ENCODE results near the gene TAF15. TPM values are rescaled to one million over a fixed set of nuclear protein-coding genes. Genes with fewer than 3 reads are reported as not detected.

Gene TAF15
- total RNA-seq, 1 donor from 2014 or later = 36.1 TPM

DNA sequence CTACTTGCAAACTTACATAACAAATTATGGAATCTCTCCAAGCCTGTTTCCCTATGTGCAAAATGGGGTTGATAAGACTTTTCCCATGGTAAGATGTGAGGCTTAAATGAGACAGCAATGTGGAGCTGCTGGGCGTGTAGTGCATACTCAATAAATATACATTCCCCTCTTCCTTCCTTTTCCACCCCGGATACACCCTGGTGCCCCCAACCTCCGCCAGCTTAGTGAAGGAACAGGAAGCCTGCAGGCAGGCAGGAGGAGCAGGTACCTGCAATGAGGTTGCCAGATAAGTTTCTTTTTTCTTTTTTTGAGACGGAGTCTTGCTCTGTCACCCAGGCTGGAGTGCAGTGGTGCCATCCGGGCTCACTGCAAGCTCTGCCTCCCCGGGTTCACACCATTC is 33.7 kb upstream of the TAF15 start:
- DNase-seq (ENCODE audit: low read depth) = no peak
- TF ChIP-seq, protein P1, sequence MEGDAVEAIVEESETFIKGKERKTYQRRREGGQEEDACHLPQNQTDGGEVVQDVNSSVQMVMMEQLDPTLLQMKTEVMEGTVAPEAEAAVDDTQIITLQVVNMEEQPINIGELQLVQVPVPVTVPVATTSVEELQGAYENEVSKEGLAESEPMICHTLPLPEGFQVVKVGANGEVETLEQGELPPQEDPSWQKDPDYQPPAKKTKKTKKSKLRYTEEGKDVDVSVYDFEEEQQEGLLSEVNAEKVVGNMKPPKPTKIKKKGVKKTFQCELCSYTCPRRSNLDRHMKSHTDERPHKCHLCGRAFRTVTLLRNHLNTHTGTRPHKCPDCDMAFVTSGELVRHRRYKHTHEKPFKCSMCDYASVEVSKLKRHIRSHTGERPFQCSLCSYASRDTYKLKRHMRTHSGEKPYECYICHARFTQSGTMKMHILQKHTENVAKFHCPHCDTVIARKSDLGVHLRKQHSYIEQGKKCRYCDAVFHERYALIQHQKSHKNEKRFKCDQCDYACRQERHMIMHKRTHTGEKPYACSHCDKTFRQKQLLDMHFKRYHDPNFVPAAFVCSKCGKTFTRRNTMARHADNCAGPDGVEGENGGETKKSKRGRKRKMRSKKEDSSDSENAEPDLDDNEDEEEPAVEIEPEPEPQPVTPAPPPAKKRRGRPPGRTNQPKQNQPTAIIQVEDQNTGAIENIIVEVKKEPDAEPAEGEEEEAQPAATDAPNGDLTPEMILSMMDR (IDR thresholded peaks at IDR 0.05; ENCODE audit: insufficient read depth, low read length, poor library complexity, severe bottlenecking) = no peak
- Histone ChIP-seq H3K4me3 (ENCODE audit: low read depth, low read length) (no peak overlapping the region), H3K27me3 (ENCODE audit: control insufficient read depth, insufficient read depth, low read length) (peaks cover 13% of the 10 kb centered on the region), H3K36me3 (ENCODE audit: control insufficient read depth, insufficient read depth, low read length) (no peaks in the 10 kb centered on the region)

- no peak for DNase-seq (ENCODE audit: low read depth)
- Histone ChIP-seq H3K36me3 (ENCODE audit: control insufficient read depth, insufficient read depth, low read length) (no peaks in the 10 kb centered on the region), H3K4me3 (ENCODE audit: low read depth, low read length) (no peak overlapping the region), H3K27me3 (ENCODE audit: control insufficient read depth, insufficient read depth, low read length) (peaks cover 6% of the 10 kb centered on the region)
- TF ChIP-seq, protein P1 (IDR thresholded peaks at IDR 0.05; ENCODE audit: insufficient read depth, low read length, poor library complexity, severe bottlenecking) = no peak
These were observed 30.6 kb upstream of the TAF15 start for GRCh38 chr17:35778641-35779196.

- H3K27me3 ChIP-seq (ENCODE audit: control insufficient read depth, insufficient read depth, low read length) = peaks cover 6% of the 10 kb centered on the region
- DNase-seq (ENCODE audit: low read depth) = no peak
- TF ChIP-seq, protein P1 (IDR thresholded peaks at IDR 0.05; ENCODE audit: insufficient read depth, low read length, poor library complexity, severe bottlenecking) = no peak
- no peak overlapping the region for H3K4me3 ChIP-seq (ENCODE audit: low read depth, low read length)
- no peaks in the 10 kb centered on the region for H3K36me3 ChIP-seq (ENCODE audit: control insufficient read depth, insufficient read depth, low read length)
These were observed 28.3 kb upstream of the TAF15 start for GRCh38 chr17:35780950-35781349.

DNA sequence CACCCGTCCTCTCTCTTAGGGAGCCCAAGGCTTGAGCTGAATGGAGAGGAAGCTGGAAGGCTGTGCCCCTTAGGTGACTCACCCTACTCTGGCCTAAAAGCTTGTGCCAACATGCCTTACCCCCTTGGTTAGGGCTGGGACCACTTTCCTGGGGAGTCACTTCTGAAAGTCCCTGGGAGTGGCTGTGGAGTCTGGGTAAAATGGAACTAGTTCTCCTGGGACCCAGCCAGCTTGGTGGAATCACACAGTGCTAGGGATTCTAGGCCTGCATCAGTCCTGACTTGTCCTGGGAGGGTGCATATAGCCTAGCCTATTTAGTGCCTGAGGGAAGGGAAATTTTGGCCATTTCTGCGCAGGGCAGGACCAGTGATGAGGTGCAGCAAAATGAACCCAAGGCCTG is 24.4 kb upstream of the TAF15 start:
- TF ChIP-seq, protein P1 (IDR thresholded peaks at IDR 0.05; ENCODE audit: insufficient read depth, low read length, poor library complexity, severe bottlenecking) = no peak
- DNase-seq (ENCODE audit: low read depth) = no peak
- H3K27me3 ChIP-seq (ENCODE audit: control insufficient read depth, insufficient read depth, low read length) = peaks cover 6% of the 10 kb centered on the region
- no peak overlapping the region for H3K4me3 ChIP-seq (ENCODE audit: low read depth, low read length)
- H3K36me3 ChIP-seq (ENCODE audit: control insufficient read depth, insufficient read depth, low read length) = no peaks in the 10 kb centered on the region

- H3K4me3 ChIP-seq (ENCODE audit: low read depth, low read length) = no peak overlapping the region
- peaks cover 1% of the 10 kb centered on the region for H3K27me3 ChIP-seq (ENCODE audit: control insufficient read depth, insufficient read depth, low read length)
- no peak for DNase-seq (ENCODE audit: low read depth)
- TF ChIP-seq, protein P1 (IDR thresholded peaks at IDR 0.05; ENCODE audit: insufficient read depth, low read length, poor library complexity, severe bottlenecking) = no peak
- no peaks in the 10 kb centered on the region for H3K36me3 ChIP-seq (ENCODE audit: control insufficient read depth, insufficient read depth, low read length)
These were observed 22.3 kb upstream of the TAF15 start for GRCh38 chr17:35786941-35787432.
